Measurements from ENCODE around the gene SLC25A22.

Gene SLC25A22

DNA sequence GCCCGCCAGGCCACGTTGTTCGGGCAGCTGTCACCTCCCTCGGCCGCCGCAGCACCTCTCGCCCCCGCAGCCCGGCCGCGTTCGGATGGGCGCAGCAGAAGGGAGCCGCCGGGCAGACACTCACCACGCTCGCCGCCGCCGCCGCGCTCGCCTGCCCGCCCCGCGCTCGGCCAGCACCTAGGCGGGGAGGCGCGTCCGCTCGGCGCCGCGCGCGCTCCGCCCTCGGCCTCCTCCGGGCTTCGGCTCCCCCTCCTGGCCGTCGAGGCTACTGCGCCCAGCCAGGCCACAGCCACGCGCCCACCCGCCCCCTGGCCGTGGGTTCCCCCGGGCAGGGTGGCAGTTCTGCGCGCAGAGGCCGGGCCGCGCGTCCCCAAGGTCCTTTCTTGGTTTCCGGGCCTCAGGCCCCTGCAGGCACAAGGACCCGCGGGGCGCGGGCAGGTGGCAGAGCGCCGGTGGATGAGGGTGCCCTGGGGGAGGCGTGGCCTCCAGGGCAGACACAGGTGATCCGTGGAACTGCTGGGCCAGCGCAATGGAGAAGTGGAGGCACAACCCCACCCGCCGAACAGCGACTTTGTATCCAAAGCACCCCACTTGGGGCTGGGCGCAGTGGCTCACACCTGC lies at the start of gene SLC25A22:
Gene SLC25A22, minus strand, starts transcription at position 189 of the 621 bp plus-strand sequence. CDS start 3,275 bp downstream, outside the sequence.
- peak; percentile 68 for DNase-seq (ENCODE audit: low read depth in 2 of 2)

DNA sequence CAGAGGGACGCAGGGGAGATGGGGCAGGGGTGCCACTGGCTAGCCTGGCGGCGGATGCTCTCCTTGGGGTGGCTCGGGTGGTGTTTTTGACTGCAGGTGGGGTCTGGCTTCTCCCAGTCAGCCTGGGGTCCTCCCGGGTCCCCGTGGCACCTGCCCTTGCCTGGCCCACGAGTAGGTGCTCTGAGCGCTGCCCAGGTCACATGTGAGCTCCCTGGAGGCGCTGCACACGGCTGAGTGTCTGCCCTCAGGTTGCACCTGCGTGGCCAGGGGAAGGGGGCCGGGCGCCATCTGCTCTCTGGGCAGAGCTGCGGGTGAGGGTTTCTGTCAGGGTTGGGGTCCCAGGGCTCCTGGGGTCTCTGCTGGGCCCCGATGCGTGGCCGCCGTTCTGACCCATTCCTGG lies 49.8 kb upstream of the SLC25A22 start:
- DNase-seq (ENCODE audit: low read depth in 2 of 2) = no peak

DNA sequence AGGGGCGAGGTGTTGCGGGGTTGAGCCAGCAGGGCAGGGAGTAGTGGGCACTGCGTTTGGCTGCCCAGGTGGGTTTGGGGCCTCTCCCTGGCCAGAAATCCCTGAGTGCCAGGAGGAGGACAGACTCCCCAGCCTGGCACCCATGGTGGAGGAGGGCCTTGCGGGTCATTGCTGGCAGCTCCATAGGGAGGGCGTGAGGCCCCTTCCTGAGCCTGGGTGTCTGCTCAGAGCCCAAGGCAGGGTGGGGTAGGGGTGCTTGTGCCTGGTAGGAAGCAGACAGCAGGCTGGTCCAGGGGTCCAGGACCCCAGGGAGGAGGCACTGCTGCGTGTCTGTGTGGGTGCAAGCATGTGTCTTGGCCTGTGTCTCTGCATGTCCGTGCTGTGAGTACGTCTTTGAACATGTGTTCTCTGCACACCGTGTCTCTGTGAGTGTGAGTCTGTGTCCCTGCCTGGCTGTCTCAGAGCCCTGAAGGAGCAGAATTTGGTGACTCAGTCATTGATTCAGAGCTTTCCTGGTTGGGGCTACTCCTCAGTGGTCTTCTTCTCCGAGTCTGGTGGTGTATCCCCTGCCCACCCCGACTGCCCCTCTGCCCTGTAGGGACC lies 48.5 kb upstream of the SLC25A22 start:
- DNase-seq (ENCODE audit: low read depth in 2 of 2) = no peak

DNA sequence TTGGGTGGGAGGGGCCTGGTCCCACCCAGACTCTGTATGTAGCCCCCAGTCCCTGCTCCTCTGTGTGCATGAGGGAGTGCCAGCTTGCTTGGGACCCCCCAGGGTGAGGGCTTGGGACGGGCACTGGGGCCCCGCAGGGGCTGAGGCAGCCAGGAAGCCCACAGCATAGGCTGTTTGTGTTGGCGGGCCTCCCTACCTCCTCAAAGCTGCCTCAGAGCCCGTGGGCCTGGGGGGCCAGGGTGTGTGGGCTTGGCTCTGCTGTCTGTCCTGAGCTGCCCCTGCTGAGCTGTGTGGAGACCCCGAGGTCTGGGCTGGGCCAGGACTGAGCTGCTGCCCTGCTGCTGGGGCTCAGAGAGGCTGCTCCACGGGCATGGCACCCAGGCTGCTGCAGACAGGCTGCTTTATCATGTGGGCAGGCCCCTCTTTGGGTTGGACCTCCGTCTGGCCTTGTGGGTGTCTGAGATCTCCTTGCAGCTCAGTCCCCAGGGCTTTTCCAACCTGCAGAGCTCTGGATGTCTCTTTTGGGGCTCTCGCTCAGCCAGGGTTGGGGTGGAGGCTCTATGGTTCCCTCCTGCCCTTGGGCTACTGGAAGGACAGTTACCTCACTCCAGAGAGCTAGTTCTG lies 47.9 kb upstream of the SLC25A22 start:
- no peak for DNase-seq (ENCODE audit: low read depth in 2 of 2)

DNA sequence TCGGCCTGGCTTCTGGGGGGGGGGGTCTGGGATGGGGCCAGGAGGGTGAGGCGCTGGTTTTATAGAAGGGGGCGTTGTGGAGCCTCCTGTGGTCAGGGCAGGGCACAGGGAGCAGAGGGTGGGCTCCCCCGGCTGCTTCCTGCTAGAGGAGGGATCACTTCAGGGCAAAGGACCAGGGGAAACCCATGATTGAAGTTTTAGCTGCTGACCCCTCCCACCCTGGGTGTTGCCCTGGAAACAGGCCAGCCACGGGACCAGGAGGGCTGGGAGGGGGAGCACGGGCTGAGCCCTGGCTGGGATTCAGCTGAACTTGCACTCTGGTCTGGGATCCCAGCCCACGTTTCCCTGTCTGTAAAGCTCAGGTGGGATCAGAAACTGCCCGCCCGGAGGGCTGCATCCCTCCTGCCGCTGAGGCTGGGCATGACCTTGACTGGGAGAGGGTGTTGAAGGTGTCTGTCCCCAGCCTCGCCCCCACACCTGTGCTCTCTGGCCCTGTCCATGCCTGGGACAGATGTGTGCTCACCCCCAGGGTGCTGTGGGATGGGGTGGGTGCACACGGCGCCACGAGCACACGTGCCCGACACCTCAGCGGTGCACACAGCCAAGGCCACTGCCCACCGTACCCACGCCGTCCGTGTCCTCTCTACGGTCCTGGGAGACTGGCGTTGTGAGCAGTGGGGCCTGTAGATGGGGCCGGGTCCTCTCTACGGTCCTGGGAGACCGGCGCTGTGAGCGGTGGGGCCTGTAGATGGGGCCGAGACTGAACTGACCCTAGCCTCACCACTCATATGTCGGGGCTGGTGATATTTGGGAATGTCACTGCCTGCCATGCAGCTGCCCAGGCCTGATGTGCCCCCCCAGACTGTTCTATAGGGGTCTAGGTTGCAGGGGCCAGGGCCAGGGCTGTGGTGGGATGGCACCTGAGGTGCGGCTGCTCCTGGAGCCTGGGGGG lies 46.9 kb upstream of the SLC25A22 start:
- no peak for DNase-seq (ENCODE audit: low read depth in 2 of 2)

DNA sequence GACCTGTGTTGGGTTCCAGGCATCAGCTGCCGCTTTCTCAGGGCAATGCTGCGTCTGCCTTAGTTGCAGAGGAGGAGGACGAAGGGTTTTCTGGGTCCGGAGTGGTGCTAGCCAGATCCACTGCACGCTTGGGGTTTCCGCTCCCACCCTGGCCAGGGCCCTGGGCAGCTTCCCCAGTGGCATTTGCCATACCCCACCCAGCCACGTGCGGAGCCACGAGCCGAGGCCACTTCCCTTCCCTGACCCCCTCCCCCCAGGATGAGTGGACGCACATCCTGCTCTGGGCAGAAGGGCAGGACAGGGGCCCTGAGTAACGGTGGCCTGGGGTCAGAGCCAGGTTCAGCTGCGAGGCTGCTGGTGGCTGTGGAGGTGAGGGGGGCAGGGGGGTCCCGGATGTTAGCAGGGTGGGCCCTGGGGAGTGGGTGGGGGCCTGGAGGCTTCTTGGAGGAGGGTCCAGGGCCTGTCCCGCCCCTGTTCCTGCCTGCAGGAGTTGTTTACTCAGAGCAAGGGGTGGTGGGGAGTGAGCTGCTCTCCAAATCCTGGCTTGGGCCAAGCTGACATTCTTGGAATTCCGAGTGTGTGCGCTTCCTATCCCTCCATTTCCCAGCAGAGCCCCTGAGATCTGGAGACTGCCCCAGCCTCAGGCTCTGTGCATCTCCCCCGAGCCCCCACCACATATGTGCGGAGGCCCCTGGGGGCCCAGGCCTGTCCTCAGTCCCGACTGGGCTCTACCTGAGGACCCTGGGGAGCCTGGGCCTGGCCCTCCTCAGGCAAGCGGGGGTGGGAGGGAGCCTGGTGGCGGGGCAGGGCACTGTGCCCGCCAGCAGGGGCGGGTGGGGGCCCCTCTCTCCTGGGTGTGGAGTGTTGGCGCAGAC lies 46.0 kb upstream of the SLC25A22 start:
- DNase-seq (ENCODE audit: low read depth in 2 of 2) = no peak

DNA sequence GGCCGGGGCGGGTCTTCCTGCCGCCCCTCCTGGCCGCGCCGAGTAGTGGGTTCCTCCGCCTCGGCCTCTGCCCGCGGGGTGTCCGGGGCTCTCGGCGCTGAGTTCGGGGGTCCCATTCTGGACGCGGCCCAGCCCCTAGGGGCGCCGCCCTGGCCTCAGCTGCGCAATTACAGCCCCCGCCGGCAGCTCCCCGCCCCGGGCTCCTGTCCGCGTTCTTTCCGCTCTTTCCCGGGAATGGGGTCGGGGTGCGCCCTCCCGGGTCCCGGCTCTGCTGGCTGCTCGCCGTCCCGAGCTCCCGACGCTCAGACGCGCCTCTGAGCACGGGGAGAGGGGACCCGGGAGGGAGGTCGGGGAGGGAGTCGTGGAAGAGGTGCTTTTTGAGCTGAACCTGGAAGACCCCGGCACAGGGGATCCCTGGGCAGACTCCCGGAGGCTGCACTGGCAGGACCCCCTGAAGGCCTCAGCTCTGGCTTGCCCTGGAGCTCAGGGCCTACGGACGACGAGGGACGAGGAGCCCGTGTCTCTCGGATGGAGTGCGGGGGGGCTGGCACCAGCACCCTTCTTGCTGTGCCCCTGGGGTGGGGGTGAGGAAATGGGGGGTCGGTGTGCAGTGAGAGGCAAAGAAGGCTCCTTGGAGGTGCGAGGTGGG lies 45.1 kb upstream of the SLC25A22 start:
- DNase-seq (ENCODE audit: low read depth in 2 of 2) = no peak

DNA sequence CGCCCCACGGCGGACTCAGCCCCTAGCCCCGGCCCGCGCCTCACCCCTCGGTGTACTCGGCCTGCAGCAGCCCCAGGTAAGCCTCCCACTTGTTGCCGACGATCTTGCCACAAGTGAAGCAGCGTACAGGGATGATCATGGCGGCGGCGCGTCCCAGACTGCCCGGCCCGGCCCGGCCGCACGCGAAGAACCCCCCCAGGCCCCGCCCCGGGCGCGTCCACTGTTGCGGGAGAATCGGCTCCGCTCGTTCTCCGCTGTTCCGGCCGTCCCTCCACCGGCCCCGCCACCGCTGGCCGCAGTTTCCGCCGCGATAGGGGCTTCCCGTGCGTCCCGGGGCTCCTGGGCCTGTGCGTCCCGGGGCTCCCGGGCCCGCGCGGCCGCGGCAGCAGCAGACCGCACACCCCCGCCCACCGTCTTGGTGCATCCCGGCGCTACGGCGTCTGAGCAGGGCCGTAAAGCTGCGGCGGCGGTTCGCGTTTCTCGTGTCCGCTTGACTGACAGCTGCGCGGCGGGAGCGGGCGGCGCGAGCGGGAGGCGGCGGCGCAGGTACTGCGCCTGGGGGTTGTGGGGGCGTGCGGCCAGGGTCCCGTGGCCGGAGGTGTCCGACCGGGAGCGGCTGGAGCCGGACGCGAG lies 44.4 kb upstream of the SLC25A22 start, which contains the start of the genes POLR2L and TSPAN4:
Gene POLR2L, minus strand, starts transcription at position 160 of the 633 bp plus-strand sequence. Its CDS starts 21 bp downstream, at position 139.
Gene TSPAN4, plus strand, starts transcription at position 483 of the 633 bp plus-strand sequence. CDS start 7,453 bp downstream, outside the sequence.
- DNase-seq (ENCODE audit: low read depth in 2 of 2) = peak; percentile 76 to 79

DNA sequence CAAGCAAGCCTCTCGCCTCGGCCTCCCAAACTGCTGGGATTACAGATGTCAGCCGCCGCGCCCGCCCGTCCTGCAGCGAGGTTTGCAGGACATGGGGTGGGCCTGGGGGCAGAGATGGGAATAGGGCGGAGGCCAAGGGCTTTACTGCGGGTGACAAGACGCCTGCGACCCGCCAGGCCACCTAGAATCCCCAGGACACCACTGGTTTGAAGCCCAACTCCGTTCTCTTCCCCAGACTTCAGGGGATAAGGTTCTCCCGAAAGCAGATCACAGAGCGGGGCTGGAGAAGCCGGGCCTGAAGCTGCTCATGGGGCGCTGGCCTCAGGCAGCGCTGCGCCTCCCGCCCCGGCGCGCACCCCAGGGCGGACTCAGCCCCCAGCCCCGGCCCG lies 43.9 kb upstream of the SLC25A22 start:
- no peak for DNase-seq (ENCODE audit: low read depth in 2 of 2)

DNA sequence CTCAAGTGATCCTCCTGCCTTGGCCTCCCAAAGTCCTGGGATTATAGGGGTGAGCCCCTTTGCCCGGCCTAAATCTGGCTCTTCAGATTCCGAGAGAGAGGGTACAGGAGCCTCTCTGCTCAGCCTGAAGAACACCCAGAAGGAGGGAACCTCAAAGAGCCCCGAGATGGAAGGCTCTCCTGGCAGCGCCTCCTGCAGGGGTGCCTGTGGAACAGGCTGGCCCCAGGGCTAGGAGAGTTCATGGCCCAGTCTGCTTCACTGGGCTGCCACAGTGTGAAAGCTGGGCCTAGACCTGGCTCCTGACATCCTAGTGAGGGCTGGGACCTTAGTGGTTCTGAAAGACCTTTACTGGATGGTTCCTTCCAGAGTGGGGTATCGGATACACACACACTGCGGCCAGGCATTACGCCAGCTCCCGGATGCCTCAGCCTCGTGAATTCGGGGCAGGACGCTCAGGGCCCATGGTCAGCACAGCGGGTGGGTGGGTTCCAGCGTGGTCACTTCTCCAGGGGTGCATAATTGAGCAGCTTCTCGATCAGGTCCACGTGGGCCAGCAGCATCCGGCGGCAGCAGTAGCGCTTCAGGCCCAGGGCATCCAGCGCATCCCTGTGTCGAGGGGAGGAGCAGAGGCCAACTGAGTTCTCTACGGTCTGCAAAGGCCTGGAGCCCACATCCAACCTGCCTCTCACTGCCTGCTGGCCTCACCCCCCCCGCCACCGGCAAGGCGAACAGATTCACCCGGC lies 42.0 kb upstream of the SLC25A22 start:
- DNase-seq (ENCODE audit: low read depth in 2 of 2) = no peak

DNA sequence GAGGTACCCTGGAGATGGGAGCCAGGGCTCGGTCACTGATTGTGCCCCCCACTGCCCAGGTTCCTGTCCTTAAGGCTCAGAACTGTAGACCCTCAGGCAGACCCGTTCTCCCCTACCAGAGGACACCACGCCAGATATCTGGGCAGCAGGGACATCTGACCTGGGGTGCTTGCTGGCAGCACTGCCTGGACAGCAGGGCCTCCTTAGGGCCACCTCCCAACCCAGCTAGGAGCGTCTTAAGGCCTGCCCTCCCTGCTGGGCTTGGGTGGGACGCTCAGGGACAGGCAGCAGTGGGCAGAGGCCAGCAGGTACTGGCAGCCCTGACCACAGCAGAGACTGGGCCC lies 41.2 kb upstream of the SLC25A22 start:
- no peak for DNase-seq (ENCODE audit: low read depth in 2 of 2)

DNA sequence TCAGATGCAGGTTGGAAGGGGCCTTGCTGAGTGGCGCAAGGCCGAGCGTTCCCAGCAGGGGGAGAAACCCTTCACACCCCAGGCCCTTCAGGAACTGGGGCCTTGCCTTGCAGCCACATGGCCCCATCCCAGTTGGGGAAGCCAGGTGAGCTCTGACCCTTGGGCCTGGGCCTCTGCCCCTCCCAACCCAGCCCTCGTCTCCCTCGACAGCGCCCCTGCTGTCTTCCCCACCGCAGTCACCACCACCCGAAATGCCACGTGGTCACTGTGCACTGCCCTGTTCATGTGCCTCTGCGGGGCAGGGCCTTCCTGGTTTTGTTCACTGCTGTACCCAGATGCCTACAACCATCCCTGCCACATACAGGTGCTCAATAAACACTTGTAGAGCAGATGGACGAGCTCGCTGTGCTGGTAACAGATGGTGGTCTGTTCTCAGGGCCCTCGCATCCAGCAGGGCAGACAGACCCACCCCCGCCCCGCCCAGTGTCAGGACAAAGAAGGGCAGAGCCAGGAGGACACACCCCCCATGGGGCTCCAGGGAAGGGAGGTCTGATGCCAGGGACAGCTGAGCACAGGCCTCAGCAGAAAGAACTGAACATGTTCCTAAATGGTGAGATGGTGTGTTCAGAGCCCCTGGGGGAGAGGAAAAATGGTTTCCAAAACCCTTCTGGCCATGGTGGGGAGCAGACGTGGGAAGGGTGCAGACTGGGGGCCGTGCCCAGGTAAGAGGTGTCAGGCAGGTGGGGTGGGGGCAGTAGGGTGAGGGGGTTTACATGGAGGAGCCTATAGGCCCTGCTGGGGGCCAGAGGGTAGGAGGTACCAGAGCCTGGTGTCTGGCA lies 40.6 kb upstream of the SLC25A22 start:
- DNase-seq (ENCODE audit: low read depth in 2 of 2) = no peak

DNA sequence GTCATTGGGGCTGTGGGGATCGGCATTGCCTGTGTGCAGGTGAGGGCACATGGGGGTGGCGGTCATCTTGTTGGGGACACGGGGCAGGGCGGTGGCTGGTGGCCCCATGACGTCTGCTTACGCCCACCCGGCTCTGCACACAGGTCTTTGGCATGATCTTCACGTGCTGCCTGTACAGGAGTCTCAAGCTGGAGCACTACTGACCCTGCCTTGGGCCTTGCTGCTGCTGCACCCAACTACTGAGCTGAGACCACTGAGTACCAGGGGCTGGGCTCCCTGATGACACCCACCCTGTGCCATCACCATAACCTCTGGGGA lies 39.9 kb upstream of the SLC25A22 start:
- no peak for DNase-seq (ENCODE audit: low read depth in 2 of 2)

DNA sequence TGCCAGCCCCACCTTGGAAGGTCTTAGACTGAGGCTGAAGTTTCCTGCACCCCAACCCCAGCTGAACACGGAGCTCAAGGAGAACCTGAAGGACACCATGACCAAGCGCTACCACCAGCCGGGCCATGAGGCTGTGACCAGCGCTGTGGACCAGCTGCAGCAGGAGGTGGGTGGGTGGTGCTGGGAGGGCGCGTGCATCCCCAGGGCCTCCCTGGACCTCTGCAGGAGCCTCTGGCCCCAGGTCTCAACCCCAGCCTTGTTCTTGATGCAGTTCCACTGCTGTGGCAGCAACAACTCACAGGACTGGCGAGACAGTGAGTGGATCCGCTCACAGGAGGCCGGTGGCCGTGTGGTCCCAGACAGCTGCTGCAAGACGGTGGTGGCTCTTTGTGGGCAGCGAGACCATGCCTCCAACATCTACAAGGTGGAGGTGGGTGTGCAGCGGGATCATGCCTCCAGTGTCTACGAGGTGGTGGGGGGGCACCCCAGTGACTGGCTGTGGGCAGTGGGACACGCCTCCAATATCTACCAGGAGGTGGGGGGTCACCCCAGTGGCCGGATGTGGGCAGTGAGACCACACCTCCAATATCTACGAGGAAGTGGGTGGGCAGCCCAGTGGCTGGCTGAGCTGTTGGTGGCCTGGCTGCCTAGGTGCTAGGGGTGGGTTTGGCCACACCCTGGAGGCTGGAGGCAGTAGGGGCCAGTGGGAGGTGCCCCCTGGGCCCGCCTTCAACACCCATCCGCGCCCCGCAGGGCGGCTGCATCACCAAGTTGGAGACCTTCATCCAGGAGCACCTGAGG lies 39.3 kb upstream of the SLC25A22 start:
- DNase-seq (ENCODE audit: low read depth in 2 of 2) = no peak

DNA sequence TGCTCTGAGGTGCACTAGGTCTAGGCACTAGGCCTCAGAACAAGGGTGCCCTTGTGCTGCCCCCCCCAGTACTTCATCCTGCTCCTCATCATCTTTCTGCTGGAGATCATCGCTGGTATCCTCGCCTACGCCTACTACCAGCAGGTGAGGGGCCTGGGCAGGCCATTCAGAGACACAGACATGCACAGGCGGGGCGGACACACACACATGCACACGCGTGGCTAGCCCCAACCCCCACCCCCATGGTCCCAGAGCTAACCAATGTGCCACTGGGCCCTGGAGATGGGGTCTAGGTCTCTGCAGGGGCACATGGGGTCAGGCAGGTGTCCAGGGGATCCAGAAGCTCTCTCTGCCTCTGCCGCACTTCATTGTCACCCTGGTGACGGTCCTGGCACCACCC lies 38.6 kb upstream of the SLC25A22 start:
- no peak for DNase-seq (ENCODE audit: low read depth in 2 of 2)

DNA sequence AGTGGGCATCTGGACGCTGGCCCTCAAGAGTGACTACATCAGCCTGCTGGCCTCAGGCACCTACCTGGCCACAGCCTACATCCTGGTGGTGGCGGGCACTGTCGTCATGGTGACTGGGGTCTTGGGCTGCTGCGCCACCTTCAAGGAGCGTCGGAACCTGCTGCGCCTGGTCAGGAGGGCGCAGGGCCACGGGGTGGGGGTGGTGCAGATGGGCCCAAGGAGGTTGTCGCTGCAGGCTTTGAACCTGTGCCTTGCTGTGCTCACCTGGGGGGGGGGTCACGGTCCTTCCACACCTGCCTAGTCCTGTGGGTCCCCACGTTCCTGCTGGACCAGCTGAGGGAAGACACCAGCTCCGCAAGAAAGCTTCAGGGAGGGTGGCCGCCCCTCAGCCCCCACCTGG lies 38.2 kb upstream of the SLC25A22 start:
- no peak for DNase-seq (ENCODE audit: low read depth in 2 of 2)

DNA sequence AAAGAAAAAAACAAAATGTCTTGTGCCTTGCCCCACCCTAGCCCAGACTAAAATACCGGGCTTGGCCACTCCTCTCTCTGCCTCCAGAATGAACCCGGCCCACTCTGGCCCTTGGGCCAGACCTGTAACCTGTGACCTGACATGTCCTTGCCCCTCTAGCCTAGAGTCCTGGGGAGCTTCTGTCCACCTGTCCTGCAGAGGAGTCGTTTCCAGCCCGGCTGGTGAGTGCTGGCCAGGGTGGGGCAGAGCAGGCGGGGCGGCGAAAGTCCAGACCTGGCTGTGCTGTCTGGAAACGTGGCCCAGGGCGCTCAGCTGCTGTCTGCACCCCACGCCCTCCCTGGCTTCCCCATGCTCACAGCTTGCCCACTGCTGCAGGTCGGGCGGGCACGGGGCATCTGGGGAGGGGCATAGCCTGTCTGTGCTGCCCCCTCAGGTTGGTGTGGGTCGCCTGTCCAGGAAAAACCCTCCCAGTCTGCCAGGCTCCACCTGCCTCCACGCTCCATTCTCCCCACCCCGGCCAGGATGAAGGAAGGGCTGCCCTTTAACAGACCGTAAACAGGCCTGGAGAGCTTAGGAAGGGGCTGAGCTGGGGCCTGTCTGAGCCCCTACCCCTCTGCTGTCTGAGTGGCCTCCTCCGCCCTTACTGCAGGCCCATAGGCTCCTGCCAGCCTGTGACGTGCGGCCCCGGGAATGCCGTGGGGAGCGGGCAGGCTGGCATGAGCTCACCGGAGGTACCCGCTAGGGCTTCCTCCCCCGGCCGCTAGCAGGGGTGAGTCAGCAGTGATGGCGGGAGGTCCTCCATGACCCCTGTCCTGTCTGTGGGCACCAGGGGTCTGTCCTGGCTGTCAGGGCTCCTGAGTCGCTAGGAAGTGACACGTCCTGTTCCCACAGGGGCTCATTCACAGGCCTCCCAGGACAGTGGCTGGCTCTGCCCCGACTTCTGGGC lies 36.6 kb upstream of the SLC25A22 start:
- DNase-seq (ENCODE audit: low read depth in 2 of 2) = no peak

Data from stimulated activated CD8-positive, alpha-beta memory T cell treated with anti-CD3 and anti-CD28 coated beads, Interleukin-2, amount 100 ng/mL, for 1 hour (primary cell).